HCT116 (cell line): ENCODE measurements around the gene HSD17B1. TPM values are rescaled to one million over a fixed set of nuclear protein-coding genes. Genes with fewer than 3 reads are reported as not detected.
"Not testable (repeated sequence)": the region's sequence is repeated elsewhere in the genome, so short reads cannot be mapped to it uniquely, and the experiment has no call there.

ENCODE experiments used
- ATAC-seq: fragments of 200-7000 bp; cut with Tn5 transposase; 2 replicates; pipeline ENCODE4 v1.9.1; 2020; ENCODE audit warnings: mild to moderate bottlenecking, moderate library complexity
- Bru-seq: library from RNA; stranded (reverse); fragments of 400-500 nt; gene quantifications from one replicate; lab custom pipeline; 2021; lab: Mats Ljungman, UMichigan
- BruChase-seq, 2 experiments: library from RNA; stranded (reverse); fragments of 400-500 nt; gene quantifications; one replicate each; lab custom pipeline; 2021; lab: Mats Ljungman, UMichigan
- BruUV-seq: library from RNA; stranded (reverse); fragments of 400-500 nt; replicated peaks from 2 replicates; lab custom pipeline; 2021; lab: Mats Ljungman, UMichigan
- CTCF ChIA-PET: fragments of 300-600 bp; sonication (Branson Sonifier 250); formaldehyde crosslinking; loops from one replicate; lab custom pipeline; 2021; ENCODE audit warnings: antibody characterized with exemption; lab: Charles Lee
- POLR2A ChIA-PET: fragments of 300-600, 350-600 bp; sonication (Branson Sonifier 250); formaldehyde crosslinking; loops from one replicate; lab custom pipeline; 2021; ENCODE audit warnings: antibody characterized with exemption; lab: Charles Lee
- RAD21 ChIA-PET, 2 experiments: fragments of 300-600 bp; sonication (Branson Sonifier 250); formaldehyde crosslinking; loops; one replicate each; lab custom pipeline; 2023; ENCODE audit warnings: low total read pairs in 2 of 2; ENCODE audit not compliant: uncharacterized antibody in 2 of 2, unreplicated experiment in 2 of 2, low non-redundant PET in 1 of 2; lab: Charles Lee
- DNase-seq: peaks from one replicate; pipeline ENCODE4 v3.0.0-alpha.2; 2010; ENCODE audit warnings: low read depth, low spot score
- H2AFZ ChIP-seq: fragments of 200-600 bp; shearing (Covaris generic), sonication (generic); 2 replicates; pipeline ENCODE4 v1.6.1; 2017; ENCODE audit warnings: low read depth, mixed run types, mixed read lengths, antibody characterized with exemption, low read length; ENCODE audit not compliant: poor library complexity, severe bottlenecking
- H3K27ac ChIP-seq: 2 replicates; pipeline ENCODE4 v1.5.1; 2012; ENCODE audit warnings: low read depth, low read length
- H3K27me3 ChIP-seq: fragments of 200-600 bp; sonication (generic); 2 replicates; pipeline ENCODE4 v1.6.1; 2016; ENCODE audit warnings: mixed run types, low read length, mixed read lengths; ENCODE audit not compliant: insufficient read depth
- H3K36me3 ChIP-seq, 2 experiments: fragments of 200-500 bp in 1 of 2; fragments of 200-600 bp in 1 of 2; sonication (Bioruptor generic) in 1 of 2; sonication (generic) in 1 of 2; 2 replicates each; pipeline versions ENCODE4 v1.5.1 to v1.6.1; 2014 to 2016; ENCODE audit warnings: low read length in 2 of 2, inconsistent platforms in 1 of 2, mixed read lengths in 1 of 2, mixed run types in 1 of 2; ENCODE audit not compliant: insufficient read depth in 2 of 2, control insufficient read depth in 1 of 2
- H3K4me1 ChIP-seq, 2 experiments: fragments of 200-600 bp in 1 of 2; sonication (generic) in 1 of 2; 2 replicates each; pipeline versions ENCODE4 v1.5.1 to v1.6.1; 2012 to 2017; ENCODE audit warnings: low read length in 2 of 2, inconsistent platforms in 1 of 2, mild to moderate bottlenecking in 1 of 2, mixed read lengths in 1 of 2, mixed run types in 1 of 2, moderate library complexity in 1 of 2; ENCODE audit not compliant: insufficient read depth in 2 of 2, control insufficient read depth in 1 of 2
- H3K4me2 ChIP-seq: fragments of 200-600 bp; sonication (generic); 2 replicates; pipeline ENCODE4 v1.6.1; 2017; ENCODE audit warnings: mixed run types, low read length, mixed read lengths
- H3K4me3 ChIP-seq, 2 experiments: fragments of 200-600 bp in 1 of 2; sonication (generic) in 1 of 2; replicated peaks in 1 of 2; 2 replicates each; pipeline ENCODE4 v1.5.1; 2011 to 2016; ENCODE audit warnings: low read length in 2 of 2, control low read depth in 1 of 2, low read depth in 1 of 2, mild to moderate bottlenecking in 1 of 2, mixed read lengths in 1 of 2, mixed run types in 1 of 2
- H3K79me2 ChIP-seq: fragments of 200-600 bp; sonication (generic); 2 replicates; pipeline ENCODE4 v1.6.1; 2017; ENCODE audit warnings: mild to moderate bottlenecking, mixed run types, low read length, moderate library complexity, mixed read lengths; ENCODE audit not compliant: insufficient read depth
- H3K9ac ChIP-seq: fragments of 200-600 bp; sonication (generic); 2 replicates; pipeline ENCODE4 v1.6.1; 2016; ENCODE audit warnings: low read length, mixed read lengths
- H3K9me2 ChIP-seq: fragments of 200-600 bp; sonication (generic), shearing (Covaris generic); 2 replicates; pipeline ENCODE4 v1.6.1; 2017; ENCODE audit warnings: mixed run types, mild to moderate bottlenecking, moderate library complexity; ENCODE audit not compliant: insufficient read depth
- H3K9me3 ChIP-seq, 2 experiments: fragments of 200-500 bp in 1 of 2; fragments of 200-600 bp in 1 of 2; sonication (Bioruptor generic) in 1 of 2; sonication (generic) in 1 of 2; 2 replicates each; pipeline ENCODE4 v1.6.1; 2014 to 2017; ENCODE audit warnings: low read length in 2 of 2, mixed read lengths in 2 of 2, inconsistent platforms in 1 of 2, low read depth in 1 of 2, mild to moderate bottlenecking in 1 of 2, mixed run types in 1 of 2, moderate library complexity in 1 of 2; ENCODE audit not compliant: control insufficient read depth in 1 of 2, insufficient read depth in 1 of 2
- H4K20me1 ChIP-seq: fragments of 200-600 bp; sonication (generic), shearing (Covaris generic); 2 replicates; pipeline ENCODE4 v1.6.1; 2017; ENCODE audit warnings: mixed run types, mild to moderate bottlenecking, moderate library complexity; ENCODE audit not compliant: insufficient read depth
- CBX3 ChIP-seq: IDR thresholded peaks from 2 replicates; pipeline ENCODE4 v1.6.1; 2012; ENCODE audit warnings: low read depth
- CEBPB ChIP-seq: IDR thresholded peaks from 2 replicates; pipeline ENCODE4 v1.6.1; 2012; ENCODE audit warnings: low read depth
- EGR1 ChIP-seq: IDR thresholded peaks from 2 replicates; pipeline ENCODE4 v1.6.1; 2012; ENCODE audit warnings: low read depth
- ELF1 ChIP-seq: IDR thresholded peaks from 2 replicates; pipeline ENCODE4 v1.6.1; 2012; ENCODE audit warnings: low read depth, borderline replicate concordance
- EZH2phosphoT487 ChIP-seq: fragments of 200-600 bp; IDR thresholded peaks from 2 replicates; pipeline ENCODE4 v1.6.1; 2018; ENCODE audit warnings: antibody characterized with exemption, borderline replicate concordance
- RAD21 ChIP-seq: IDR thresholded peaks from 2 replicates; pipeline ENCODE4 v1.6.1; 2012; ENCODE audit warnings: low read depth, mild to moderate bottlenecking
- SRF ChIP-seq: IDR thresholded peaks from 2 replicates; pipeline ENCODE4 v1.6.1; 2012; ENCODE audit warnings: low read depth
- ZNF274 ChIP-seq: fragments of 200-500 bp; sonication (Bioruptor generic); IDR thresholded peaks from 2 replicates; pipeline ENCODE4 v1.6.1; 2014; ENCODE audit warnings: mild to moderate bottlenecking, low read depth, low read length, inconsistent platforms
- intact Hi-C: fragments of 100-400 bp; cut with micrococcal nuclease; formaldehyde crosslinking; loops from 2 replicates; pipeline ENCODE4 v1.10.0; 2022
- long read RNA-seq: library from polyadenylated mRNA; unstranded; transcript quantifications from one replicate; pipeline ENCODE4 v2.0.0, GENCODE V29; 2021; ENCODE audit not compliant: unreplicated experiment
- polyA plus RNA-seq: library from polyadenylated mRNA; unstranded; fragments of >200 nt; gene quantifications from 2 replicates; pipeline ENCODE4 v1.2.1, GENCODE V29; 2012; ENCODE audit warnings: missing spikeins
- total RNA-seq: library from RNA; stranded (reverse); gene quantifications from one replicate; pipeline ENCODE4 v1.2.1, GENCODE V29; 2021; ENCODE audit not compliant: unreplicated experiment
- TF ChIP-seq, protein P1 (sequence below): IDR thresholded peaks from 2 replicates; pipeline ENCODE4 v1.6.1; 2011; ENCODE audit warnings: mild to moderate bottlenecking, low read length, moderate library complexity; ENCODE audit not compliant: insufficient replicate concordance; ENCODE audit errors: extremely low read depth
- TF ChIP-seq, protein P2 (sequence below): IDR thresholded peaks from 2 replicates; pipeline ENCODE4 v1.6.1; 2012; ENCODE audit warnings: low read depth
- TF ChIP-seq, protein P3 (sequence below): IDR thresholded peaks from 2 replicates; pipeline ENCODE4 v1.6.1; 2012

The HSD17B1 gene, protein sequence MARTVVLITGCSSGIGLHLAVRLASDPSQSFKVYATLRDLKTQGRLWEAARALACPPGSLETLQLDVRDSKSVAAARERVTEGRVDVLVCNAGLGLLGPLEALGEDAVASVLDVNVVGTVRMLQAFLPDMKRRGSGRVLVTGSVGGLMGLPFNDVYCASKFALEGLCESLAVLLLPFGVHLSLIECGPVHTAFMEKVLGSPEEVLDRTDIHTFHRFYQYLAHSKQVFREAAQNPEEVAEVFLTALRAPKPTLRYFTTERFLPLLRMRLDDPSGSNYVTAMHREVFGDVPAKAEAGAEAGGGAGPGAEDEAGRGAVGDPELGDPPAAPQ
- 1.4 TPM for total RNA-seq
- 1.6 and 1.8 TPM in 2 replicates for polyA plus RNA-seq
- Bru-seq, nascent RNA = percentile 35 among the genes with signal in this experiment
- percentile 48 among the genes with signal in this experiment for BruChase-seq, experiment 1, labeled RNA remaining after a 6-hour chase
- percentile 36 among the genes with signal in this experiment for BruChase-seq, experiment 2, labeled RNA remaining after a 2-hour chase
- long read RNA-seq, partial matches to known transcripts = 6 of 7 reads
- long read RNA-seq, other reads (novel, unspliced or antisense) = 1 of 7 reads

DNA sequence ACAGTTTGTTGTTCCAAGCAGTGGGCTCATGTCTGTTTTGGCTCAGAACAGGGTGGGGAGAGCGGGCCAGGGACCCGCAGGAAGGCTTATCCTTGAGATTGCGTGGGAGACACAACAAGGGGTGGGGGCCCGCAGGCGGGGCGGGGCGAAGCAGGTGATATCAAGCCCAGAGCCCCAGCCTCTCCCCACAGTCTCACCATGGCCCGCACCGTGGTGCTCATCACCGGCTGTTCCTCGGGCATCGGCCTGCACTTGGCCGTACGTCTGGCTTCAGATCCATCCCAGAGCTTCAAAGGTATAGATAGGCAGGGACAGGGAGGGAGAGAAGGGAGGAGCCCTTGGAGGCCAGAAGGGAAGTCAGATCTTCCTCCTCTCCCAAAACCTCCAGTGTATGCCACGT, at the start of gene HSD17B1:
Gene HSD17B1, plus strand, starts transcription at position 188 of the 400 bp plus-strand sequence. Its CDS starts 11 bp downstream, at position 199.
- RAD21 ChIA-PET, DNase-seq, H3K36me3 ChIP-seq, H3K9me2 ChIP-seq, H3K9me3 ChIP-seq, H3K27me3 ChIP-seq, ATAC-seq, H4K20me1 ChIP-seq, H2AFZ ChIP-seq, CTCF ChIA-PET, POLR2A ChIA-PET, BruUV-seq, intact Hi-C loops: not testable (repeated sequence)
- H3K9ac ChIP-seq = peak within 1 kb of the TSS; percentile 97
- peak within 1 kb of the TSS; percentile 86 for H3K4me2 ChIP-seq
- H3K79me2 ChIP-seq = peaks cover 17% of the 10 kb centered on the region; the same call in 1 of the 2 replicates
- peaks cover 6 to 38% of the 10 kb centered on the region in 2 experiments for H3K4me1 ChIP-seq
- H3K27ac ChIP-seq = peak within 1 kb of the TSS; percentile 94
- peak within 1 kb of the TSS; percentile 93 to 99 for H3K4me3 ChIP-seq

DNA sequence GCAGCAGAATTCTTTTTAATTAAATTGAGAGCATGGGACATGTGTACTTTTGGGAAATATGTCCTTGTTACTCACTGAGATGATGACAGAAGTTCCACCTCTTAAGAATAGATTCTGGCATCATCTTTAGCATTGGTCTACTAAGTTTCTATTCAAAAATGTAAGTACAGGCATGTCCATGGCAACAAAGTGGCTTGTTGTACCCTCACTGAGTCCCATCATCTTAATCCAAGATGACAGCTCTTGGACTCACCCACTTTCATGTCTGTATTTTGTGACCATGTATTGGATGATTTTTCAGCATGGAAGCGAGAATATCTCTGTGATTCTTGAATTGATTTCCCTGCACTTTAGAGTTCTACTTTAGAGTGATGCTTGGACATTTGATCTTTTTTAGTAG, 49.8 kb upstream of the HSD17B1 start:
- no TSS peak for BruUV-seq
- H3K4me2 ChIP-seq = no peak overlapping the region
- ChIA-PET POLR2A (no interaction called here), RAD21 (no interaction called here), CTCF (no interaction called here)
- no peak overlapping the region for H3K9ac ChIP-seq
- H3K9me3 ChIP-seq = no peaks in the 10 kb centered on the region
- H3K27me3 ChIP-seq = no peaks in the 10 kb centered on the region
- H3K79me2 ChIP-seq = no peaks in the 10 kb centered on the region
- ATAC-seq = no peak
- H3K4me1 ChIP-seq = peaks cover 0 to 6% of the 10 kb centered on the region in 2 experiments; a peak in 1 of 4 replicates
- H3K36me3 ChIP-seq = peaks cover 14 to 28% of the 10 kb centered on the region in 2 experiments; a peak in 3 of 4 replicates
- intact Hi-C loops = loop anchor here (5.0 kb wide), 1 partner anchor 36 kb away; no protein-coding TSS in a partner anchor
- H3K27ac ChIP-seq = no peak overlapping the region
- DNase-seq = no peak
- no peak overlapping the region for H3K4me3 ChIP-seq
- no peaks in the 10 kb centered on the region for H4K20me1 ChIP-seq
- H2AFZ ChIP-seq = no peak overlapping the region
- H3K9me2 ChIP-seq = no peaks in the 10 kb centered on the region
- TF ChIP-seq CBX3 (no peak), ELF1 (no peak), EGR1 (no peak), ZNF274 (no peak), RAD21 (no peak), CEBPB (no peak), SRF (no peak), EZH2phosphoT487 (no peak)
- TF ChIP-seq, protein P1, sequence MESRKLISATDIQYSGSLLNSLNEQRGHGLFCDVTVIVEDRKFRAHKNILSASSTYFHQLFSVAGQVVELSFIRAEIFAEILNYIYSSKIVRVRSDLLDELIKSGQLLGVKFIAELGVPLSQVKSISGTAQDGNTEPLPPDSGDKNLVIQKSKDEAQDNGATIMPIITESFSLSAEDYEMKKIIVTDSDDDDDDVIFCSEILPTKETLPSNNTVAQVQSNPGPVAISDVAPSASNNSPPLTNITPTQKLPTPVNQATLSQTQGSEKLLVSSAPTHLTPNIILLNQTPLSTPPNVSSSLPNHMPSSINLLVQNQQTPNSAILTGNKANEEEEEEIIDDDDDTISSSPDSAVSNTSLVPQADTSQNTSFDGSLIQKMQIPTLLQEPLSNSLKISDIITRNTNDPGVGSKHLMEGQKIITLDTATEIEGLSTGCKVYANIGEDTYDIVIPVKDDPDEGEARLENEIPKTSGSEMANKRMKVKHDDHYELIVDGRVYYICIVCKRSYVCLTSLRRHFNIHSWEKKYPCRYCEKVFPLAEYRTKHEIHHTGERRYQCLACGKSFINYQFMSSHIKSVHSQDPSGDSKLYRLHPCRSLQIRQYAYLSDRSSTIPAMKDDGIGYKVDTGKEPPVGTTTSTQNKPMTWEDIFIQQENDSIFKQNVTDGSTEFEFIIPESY = no peak
- TF ChIP-seq, protein P2, sequence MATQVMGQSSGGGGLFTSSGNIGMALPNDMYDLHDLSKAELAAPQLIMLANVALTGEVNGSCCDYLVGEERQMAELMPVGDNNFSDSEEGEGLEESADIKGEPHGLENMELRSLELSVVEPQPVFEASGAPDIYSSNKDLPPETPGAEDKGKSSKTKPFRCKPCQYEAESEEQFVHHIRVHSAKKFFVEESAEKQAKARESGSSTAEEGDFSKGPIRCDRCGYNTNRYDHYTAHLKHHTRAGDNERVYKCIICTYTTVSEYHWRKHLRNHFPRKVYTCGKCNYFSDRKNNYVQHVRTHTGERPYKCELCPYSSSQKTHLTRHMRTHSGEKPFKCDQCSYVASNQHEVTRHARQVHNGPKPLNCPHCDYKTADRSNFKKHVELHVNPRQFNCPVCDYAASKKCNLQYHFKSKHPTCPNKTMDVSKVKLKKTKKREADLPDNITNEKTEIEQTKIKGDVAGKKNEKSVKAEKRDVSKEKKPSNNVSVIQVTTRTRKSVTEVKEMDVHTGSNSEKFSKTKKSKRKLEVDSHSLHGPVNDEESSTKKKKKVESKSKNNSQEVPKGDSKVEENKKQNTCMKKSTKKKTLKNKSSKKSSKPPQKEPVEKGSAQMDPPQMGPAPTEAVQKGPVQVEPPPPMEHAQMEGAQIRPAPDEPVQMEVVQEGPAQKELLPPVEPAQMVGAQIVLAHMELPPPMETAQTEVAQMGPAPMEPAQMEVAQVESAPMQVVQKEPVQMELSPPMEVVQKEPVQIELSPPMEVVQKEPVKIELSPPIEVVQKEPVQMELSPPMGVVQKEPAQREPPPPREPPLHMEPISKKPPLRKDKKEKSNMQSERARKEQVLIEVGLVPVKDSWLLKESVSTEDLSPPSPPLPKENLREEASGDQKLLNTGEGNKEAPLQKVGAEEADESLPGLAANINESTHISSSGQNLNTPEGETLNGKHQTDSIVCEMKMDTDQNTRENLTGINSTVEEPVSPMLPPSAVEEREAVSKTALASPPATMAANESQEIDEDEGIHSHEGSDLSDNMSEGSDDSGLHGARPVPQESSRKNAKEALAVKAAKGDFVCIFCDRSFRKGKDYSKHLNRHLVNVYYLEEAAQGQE = no peak
- TF ChIP-seq, protein P3, sequence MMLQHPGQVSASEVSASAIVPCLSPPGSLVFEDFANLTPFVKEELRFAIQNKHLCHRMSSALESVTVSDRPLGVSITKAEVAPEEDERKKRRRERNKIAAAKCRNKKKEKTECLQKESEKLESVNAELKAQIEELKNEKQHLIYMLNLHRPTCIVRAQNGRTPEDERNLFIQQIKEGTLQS = no peak
